ENCODE data around the gene COL18A1. TPM values are rescaled to one million over a fixed set of nuclear protein-coding genes. Genes with fewer than 3 reads are reported as not detected.
"Not testable (repeated sequence)": the region's sequence is repeated elsewhere in the genome, so short reads cannot be mapped to it uniquely, and the experiment has no call there.

Gene COL18A1
- total and polyA plus RNA-seq, 8 donors = 38.7 to 301 (median 77.8) TPM

DNA sequence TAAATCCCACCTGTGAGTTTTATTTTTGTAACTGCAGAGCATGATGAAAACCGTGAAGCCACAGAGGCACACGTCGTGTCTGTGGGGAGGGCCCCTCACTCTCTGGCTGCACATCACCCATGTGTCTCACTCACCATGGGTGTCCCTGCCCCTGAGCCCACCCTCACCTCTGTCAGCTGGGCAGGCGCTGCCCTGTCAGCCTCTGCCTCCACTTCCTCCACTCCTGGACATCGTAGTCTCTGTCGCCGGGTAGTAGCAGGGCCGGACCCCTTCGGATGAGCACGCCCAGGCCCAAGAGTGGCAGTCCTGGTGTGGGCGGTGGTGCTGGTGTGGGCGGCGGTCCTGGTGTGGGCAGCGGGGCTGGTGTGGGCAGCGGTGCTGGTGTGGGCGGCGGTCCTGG is 37.3 kb downstream of the COL18A1 start:
- Histone ChIP-seq H3K4me3 (no peak overlapping the region), H3K9me3 (no peaks in the 10 kb centered on the region), H3K27me3 (no peaks in the 10 kb centered on the region), H3K4me1 (no peaks in the 10 kb centered on the region), H3K27ac (no peak overlapping the region), H3K36me3 (no peaks in the 10 kb centered on the region)
- intact Hi-C loops (cut with DNase I) = loop anchor here in 1 of 3 donors (5.0 kb wide), 2 partner anchors 150 to 300 kb away; no protein-coding TSS in a partner anchor
- FAIRE-seq = no peak
- DNase-seq = peak in 2 of 6 donors; percentile 16 to 43
- ATAC-seq = no peak
- TF ChIP-seq, protein P1, sequence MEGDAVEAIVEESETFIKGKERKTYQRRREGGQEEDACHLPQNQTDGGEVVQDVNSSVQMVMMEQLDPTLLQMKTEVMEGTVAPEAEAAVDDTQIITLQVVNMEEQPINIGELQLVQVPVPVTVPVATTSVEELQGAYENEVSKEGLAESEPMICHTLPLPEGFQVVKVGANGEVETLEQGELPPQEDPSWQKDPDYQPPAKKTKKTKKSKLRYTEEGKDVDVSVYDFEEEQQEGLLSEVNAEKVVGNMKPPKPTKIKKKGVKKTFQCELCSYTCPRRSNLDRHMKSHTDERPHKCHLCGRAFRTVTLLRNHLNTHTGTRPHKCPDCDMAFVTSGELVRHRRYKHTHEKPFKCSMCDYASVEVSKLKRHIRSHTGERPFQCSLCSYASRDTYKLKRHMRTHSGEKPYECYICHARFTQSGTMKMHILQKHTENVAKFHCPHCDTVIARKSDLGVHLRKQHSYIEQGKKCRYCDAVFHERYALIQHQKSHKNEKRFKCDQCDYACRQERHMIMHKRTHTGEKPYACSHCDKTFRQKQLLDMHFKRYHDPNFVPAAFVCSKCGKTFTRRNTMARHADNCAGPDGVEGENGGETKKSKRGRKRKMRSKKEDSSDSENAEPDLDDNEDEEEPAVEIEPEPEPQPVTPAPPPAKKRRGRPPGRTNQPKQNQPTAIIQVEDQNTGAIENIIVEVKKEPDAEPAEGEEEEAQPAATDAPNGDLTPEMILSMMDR (IDR thresholded peaks at IDR 0.05) = no peak
- WGBS, 2 donors = 84 to 85% methylated on average over 14 to 17 of the region's 17 CpGs

DNA sequence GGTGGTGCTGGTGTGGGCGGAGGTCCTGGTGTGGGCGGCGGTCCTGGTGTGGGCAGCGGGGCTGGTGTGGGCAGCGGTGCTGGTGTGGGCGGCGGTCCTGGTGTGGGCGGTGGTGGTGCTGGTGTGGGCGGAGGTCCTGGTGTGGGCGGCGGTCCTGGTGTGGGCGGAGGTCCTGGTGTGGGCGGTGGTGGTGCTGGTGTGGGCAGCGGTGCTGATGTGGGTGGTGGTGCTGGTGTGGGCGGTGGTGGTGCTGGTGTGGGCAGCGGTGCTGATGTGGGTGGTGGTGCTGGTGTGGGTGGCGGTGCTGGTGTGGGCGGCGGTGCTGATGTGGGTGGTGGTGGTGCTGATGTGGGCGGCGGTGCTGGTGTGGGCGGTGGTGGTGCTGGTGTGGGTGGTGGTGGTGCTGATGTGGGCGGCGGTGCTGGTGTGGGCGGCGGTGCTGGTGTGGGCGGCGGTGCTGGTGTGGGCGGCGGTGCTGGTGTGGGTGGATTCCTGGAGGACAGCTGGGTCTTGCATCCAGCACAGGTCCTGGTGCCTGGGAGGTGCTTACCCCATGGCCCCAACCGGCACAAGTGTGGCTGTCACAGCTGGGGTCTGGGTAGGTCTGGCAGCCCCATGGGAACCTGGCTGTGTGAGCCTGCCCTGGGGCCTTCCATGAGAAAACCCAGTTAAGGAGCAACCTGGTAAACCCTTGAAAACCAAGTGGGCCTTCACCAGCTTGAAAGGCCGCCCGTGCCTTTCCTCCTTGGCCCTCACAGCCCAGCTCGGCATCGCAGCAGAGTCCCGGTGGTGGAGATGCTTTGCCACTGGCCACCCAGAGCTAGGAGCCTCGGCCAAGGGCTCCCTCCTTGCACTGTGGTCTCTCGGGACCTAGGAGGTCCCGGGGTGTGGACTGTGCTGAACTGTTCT is 38.0 kb downstream of the COL18A1 start:
- ATAC-seq, H3K27me3 ChIP-seq, H3K4me3 ChIP-seq, H3K4me1 ChIP-seq, H3K36me3 ChIP-seq, H3K9me3 ChIP-seq, H3K27ac ChIP-seq, FAIRE-seq: not testable (repeated sequence)
- intact Hi-C loops (cut with DNase I) = loop anchor here in 1 of 3 donors (5.0 kb wide), 2 partner anchors 151 to 301 kb away; no protein-coding TSS in a partner anchor
- peak in 2 of 6 donors; percentile 13 to 61 for DNase-seq
- 84 to 88% methylated on average over 31 to 38 of the region's 39 CpGs for WGBS, 2 donors

DNA sequence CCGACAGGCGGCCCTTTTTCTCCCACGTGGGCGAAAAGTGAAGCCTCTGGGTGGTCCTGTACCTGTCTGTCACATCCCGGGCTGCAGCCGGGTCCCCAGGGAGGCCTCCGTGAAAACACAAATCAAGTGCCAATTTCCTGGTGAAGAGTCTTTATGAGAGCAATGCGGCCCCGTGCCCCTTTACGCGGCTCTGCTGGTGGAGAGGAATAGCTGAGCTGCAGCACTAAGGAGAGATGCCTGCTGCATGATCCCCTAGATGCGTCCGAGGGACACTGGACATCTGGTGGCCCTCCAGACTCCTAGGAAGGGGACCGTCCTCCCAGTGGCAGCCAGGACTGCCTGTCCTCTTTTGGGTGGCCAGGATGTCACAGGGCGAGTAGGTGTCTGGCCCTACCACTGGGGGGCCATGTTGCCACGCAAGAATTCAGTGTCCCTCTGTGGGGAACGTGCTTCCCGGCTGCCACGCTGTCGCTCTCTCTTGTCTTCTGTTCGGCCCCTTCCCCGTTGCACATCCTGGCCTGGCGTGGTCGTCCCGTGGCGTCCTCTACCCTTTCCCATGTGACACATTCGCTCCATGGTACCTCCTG is 38.7 kb downstream of the COL18A1 start:
- Histone ChIP-seq H3K27ac (no peak overlapping the region), H3K9me3 (no peaks in the 10 kb centered on the region), H3K36me3 (no peaks in the 10 kb centered on the region), H3K27me3 (no peaks in the 10 kb centered on the region), H3K4me3 (no peak overlapping the region), H3K4me1 (no peaks in the 10 kb centered on the region)
- TF ChIP-seq, protein P1 (IDR thresholded peaks at IDR 0.05) = no peak
- DNase-seq (peak in 2 of 6 donors; percentile 14 to 49), FAIRE-seq (no peak), ATAC-seq (no peak)
- 61 to 62% methylated on average over 27 of the region's 27 CpGs for WGBS, 2 donors
- intact Hi-C loops (cut with DNase I) = loop anchor here in 1 of 3 donors (5.0 kb wide), 2 partner anchors 151 to 301 kb away; no protein-coding TSS in a partner anchor

DNA sequence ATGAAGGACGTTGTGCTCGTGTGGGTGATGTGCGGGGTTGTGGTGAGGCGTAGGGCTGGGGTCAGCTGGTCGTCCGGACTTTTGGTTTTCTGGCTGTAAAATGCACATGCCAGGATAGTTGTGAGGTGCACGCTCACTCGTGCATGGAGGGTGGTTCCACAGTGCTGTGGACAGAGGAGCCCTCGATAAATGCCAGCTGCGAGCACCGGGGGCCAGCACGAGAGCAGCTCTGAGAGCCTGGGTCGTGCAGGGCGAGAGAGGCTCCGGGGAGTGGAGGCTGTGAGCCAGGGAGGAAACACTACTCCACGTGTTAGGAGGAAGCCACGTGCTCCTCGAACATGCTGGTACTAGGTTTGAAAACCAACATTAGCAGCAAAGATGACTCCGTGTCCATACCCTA is 39.4 kb downstream of the COL18A1 start:
- Histone ChIP-seq H3K9me3 (no peaks in the 10 kb centered on the region), H3K36me3 (no peaks in the 10 kb centered on the region), H3K4me3 (no peak overlapping the region), H3K4me1 (no peaks in the 10 kb centered on the region), H3K27ac (no peak overlapping the region), H3K27me3 (no peaks in the 10 kb centered on the region)
- TF ChIP-seq, protein P1 (IDR thresholded peaks at IDR 0.05) = no peak
- DNase-seq = peak in 1 of 6 donors; percentile 16
- WGBS, 2 donors = 46 to 65% methylated on average over 19 of the region's 19 CpGs
- no peak for ATAC-seq
- no peak for FAIRE-seq
- intact Hi-C loops (cut with DNase I) = loop anchor here in 1 of 3 donors (5.0 kb wide), 2 partner anchors 152 to 302 kb away; no protein-coding TSS in a partner anchor

DNA sequence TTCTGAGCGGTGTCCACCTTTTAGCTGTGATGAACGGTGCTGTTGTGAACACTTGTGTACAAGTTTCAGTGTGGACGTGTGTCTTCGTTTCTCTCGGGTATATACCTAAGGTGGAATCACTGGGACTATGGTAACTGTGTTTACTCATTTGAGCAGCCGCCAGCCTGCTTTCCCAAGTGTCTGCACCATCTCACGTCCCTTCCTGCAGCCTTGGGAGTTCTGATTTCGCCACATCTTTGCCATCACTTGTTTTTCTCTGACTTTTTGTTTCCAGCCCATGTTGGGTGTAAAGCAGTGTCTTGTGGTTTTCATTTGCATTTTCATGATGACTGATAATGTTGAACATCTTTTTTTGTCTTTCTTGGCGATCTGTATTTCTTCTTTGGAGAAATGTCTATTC is 40.4 kb downstream of the COL18A1 start:
- Histone ChIP-seq H3K4me1 (no peaks in the 10 kb centered on the region), H3K27ac (no peak overlapping the region), H3K9me3 (no peaks in the 10 kb centered on the region), H3K36me3 (no peaks in the 10 kb centered on the region), H3K4me3 (no peak overlapping the region), H3K27me3 (no peaks in the 10 kb centered on the region)
- intact Hi-C loops (cut with DNase I) = no loop called here
- FAIRE-seq (no peak), ATAC-seq (no peak), DNase-seq (no peak)
- 55 to 63% methylated on average over 9 of the region's 9 CpGs for WGBS, 2 donors
- TF ChIP-seq, protein P1 (IDR thresholded peaks at IDR 0.05) = no peak
